ENCODE measurements around the gene SETDB2.

DNA sequence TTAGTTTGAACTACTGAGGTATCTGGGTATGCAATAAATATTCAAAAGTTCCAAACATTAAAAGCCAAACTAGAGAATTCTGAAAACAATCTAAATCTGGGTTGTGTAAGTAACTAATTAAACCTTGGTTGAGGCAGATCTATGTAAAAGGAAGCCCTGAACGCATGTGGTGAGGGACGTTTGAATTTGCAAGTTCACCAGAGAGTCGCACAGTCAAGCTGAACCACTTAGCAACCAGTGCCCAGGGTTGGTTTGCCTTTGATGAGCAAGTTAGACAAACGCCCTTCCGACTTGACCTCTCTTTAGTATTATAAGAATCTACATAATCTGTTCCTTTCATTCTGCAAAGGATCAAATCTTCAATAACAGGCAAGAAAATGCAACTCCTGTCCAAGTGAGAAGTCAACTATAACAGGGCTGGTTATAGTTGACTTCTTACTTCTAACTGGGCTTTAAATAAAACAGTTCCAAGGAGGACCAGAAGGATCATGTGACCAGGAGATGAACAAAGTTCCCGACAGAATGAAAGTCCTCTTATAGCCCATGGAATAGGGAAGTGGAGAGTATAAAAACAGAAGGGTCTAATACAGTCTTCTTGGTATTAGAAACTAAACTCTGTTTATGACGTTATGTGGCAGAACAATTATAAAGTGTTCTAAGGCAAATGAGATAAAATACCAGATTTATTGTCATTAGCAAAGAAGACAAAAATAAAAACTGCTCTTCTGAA, 92.2 kb downstream of the SETDB2 start:
- TF ChIP-seq, protein P1, sequence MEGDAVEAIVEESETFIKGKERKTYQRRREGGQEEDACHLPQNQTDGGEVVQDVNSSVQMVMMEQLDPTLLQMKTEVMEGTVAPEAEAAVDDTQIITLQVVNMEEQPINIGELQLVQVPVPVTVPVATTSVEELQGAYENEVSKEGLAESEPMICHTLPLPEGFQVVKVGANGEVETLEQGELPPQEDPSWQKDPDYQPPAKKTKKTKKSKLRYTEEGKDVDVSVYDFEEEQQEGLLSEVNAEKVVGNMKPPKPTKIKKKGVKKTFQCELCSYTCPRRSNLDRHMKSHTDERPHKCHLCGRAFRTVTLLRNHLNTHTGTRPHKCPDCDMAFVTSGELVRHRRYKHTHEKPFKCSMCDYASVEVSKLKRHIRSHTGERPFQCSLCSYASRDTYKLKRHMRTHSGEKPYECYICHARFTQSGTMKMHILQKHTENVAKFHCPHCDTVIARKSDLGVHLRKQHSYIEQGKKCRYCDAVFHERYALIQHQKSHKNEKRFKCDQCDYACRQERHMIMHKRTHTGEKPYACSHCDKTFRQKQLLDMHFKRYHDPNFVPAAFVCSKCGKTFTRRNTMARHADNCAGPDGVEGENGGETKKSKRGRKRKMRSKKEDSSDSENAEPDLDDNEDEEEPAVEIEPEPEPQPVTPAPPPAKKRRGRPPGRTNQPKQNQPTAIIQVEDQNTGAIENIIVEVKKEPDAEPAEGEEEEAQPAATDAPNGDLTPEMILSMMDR (IDR thresholded peaks at IDR 0.05; ENCODE audit: extremely low read depth in 1 of 2, insufficient read depth in 1 of 2, low read depth in 1 of 2, low read length in 2 of 2) = no peak
- TF ChIP-seq MYC (IDR thresholded peaks at IDR 0.05; ENCODE audit: low read depth, low read length) = no peak
- TF ChIP-seq POLR2AphosphoS5 (IDR thresholded peaks at IDR 0.05; ENCODE audit: insufficient read depth, low read depth, low read length) = no peak
- no peak for TF ChIP-seq JUN (IDR thresholded peaks at IDR 0.05; ENCODE audit: borderline replicate concordance, insufficient read depth, insufficient read length, low read depth)
- TF ChIP-seq FOS (IDR thresholded peaks at IDR 0.05; ENCODE audit: borderline replicate concordance, insufficient read depth, low read length) = no peak
- TF ChIP-seq POLR2A (IDR thresholded peaks at IDR 0.05; ENCODE audit: low read depth, low read length) = no peak
